K562 (cell line): ENCODE results near the gene RRBP1. TPM values are rescaled to one million over a fixed set of nuclear protein-coding genes. Genes with fewer than 3 reads are reported as not detected.

Experiments
- ATAC-seq: fragments of 200-7000 bp; cut with Tn5 transposase; 3 replicates; pipeline ENCODE4 v1.9.1; 2020; ENCODE audit warnings: moderate library complexity
- BruUV-seq: library from RNA; stranded (reverse); fragments of 400-500 nt; replicated peaks from 2 replicates; lab custom pipeline; 2021; lab: Mats Ljungman, UMichigan
- CTCF ChIA-PET: fragments of 300-600 bp; formaldehyde crosslinking; extraction: SDS; loops from one replicate; lab custom pipeline; 2021; ENCODE audit warnings: low intra/inter-chr PET ratio; lab: Yijun Ruan, JAX
- POLR2A ChIA-PET: fragments of 300-600, 350-650 bp; sonication (Branson Sonifier 250); formaldehyde crosslinking; extraction: SDS; loops from one replicate; lab custom pipeline; 2021; ENCODE audit warnings: antibody characterized with exemption, inconsistent platforms; lab: Yijun Ruan, JAX
- DNase-seq, 4 experiments: peaks; one replicate each; pipeline versions ENCODE4 v3.0.0 to v3.0.0-alpha.2; 2011 to 2018; ENCODE audit warnings: low spot score in 3 of 4, mixed read lengths in 3 of 4; ENCODE audit errors: extremely low read depth in 1 of 4
- FAIRE-seq: peaks from 2 replicates; lab custom pipeline; 2011; peaks lifted over from hg19 to GRCh38; lab: Jason Lieb, UNC
- H2AFZ ChIP-seq: 2 replicates; pipeline ENCODE4 v1.6.0; 2011; ENCODE audit warnings: low read depth, low read length, control low read depth, inconsistent platforms
- H3K27ac ChIP-seq: fragments of 200-600 bp; 3 replicates; pipeline ENCODE4 v1.8.0; 2011; ENCODE audit warnings: low read depth, mild to moderate bottlenecking, control low read depth, inconsistent platforms, low read length, moderate library complexity, mixed read lengths; ENCODE audit errors: extremely low read depth
- H3K27me3 ChIP-seq, 2 experiments: fragments of 300-600 bp in 1 of 2; 2 replicates in 1 of 2; 3 replicates in 1 of 2; pipeline versions ENCODE4 v1.6.0 to v1.8.0; 2011; ENCODE audit warnings: inconsistent platforms in 2 of 2, low read length in 2 of 2, mild to moderate bottlenecking in 1 of 2, mixed read lengths in 1 of 2, moderate library complexity in 1 of 2; ENCODE audit not compliant: control insufficient read depth in 2 of 2, insufficient read depth in 2 of 2
- H3K36me3 ChIP-seq: fragments of 300-600 bp; 3 replicates; pipeline ENCODE4 v1.8.0; 2011; ENCODE audit warnings: mild to moderate bottlenecking, low read length, inconsistent platforms; ENCODE audit not compliant: control insufficient read depth, insufficient read depth
- H3K4me1 ChIP-seq, 2 experiments: fragments of 200-600 bp in 1 of 2; replicated peaks in 1 of 2; 2 replicates in 1 of 2; 3 replicates in 1 of 2; pipeline versions ENCODE4 v1.5.1 to v1.8.0; 2011; ENCODE audit warnings: inconsistent platforms in 2 of 2, low read length in 2 of 2, mild to moderate bottlenecking in 1 of 2, mixed read lengths in 1 of 2, moderate library complexity in 1 of 2; ENCODE audit not compliant: control insufficient read depth in 2 of 2, insufficient read depth in 2 of 2
- H3K4me2 ChIP-seq: 2 replicates; pipeline ENCODE4 v1.6.1; 2011; ENCODE audit warnings: low read length, control low read depth, inconsistent platforms, mixed read lengths; ENCODE audit not compliant: insufficient read depth
- H3K4me3 ChIP-seq: fragments of 200-600 bp; sonication (generic), shearing (Covaris generic); 2 replicates; pipeline ENCODE4 v1.5.1; 2016; ENCODE audit warnings: control low read depth, inconsistent platforms
- H3K79me2 ChIP-seq: fragments of 200-600 bp; 3 replicates; pipeline ENCODE4 v1.8.0; 2011; ENCODE audit warnings: low read length, inconsistent platforms; ENCODE audit not compliant: control insufficient read depth, insufficient read depth
- H3K9ac ChIP-seq, 2 experiments: 2 replicates each; pipeline versions ENCODE4 v1.6.0 to v1.6.1; 2011; ENCODE audit warnings: low read depth in 2 of 2, low read length in 2 of 2, control low read depth in 1 of 2, inconsistent platforms in 1 of 2, mild to moderate bottlenecking in 1 of 2, mixed read lengths in 1 of 2; ENCODE audit not compliant: insufficient read depth in 1 of 2
- H3K9me1 ChIP-seq: one replicate; pipeline ENCODE4 v1.6.0; 2011; ENCODE audit warnings: inconsistent platforms, mild to moderate bottlenecking, low read length, moderate library complexity; ENCODE audit not compliant: control insufficient read depth, insufficient read depth
- H3K9me3 ChIP-seq: replicated peaks from 2 replicates; pipeline ENCODE4 v1.5.1; 2011; ENCODE audit warnings: low read depth, low read length, inconsistent platforms; ENCODE audit not compliant: control insufficient read depth, insufficient read depth
- H4K20me1 ChIP-seq: replicated peaks from 2 replicates; pipeline ENCODE4 v1.6.1; 2011; ENCODE audit warnings: low read length, inconsistent platforms, mixed read lengths; ENCODE audit not compliant: control insufficient read depth, insufficient read depth
- PHF20 ChIP-seq: fragments of 450-650 bp; IDR thresholded peaks from 2 replicates; pipeline ENCODE4 v1.6.1; 2018; ENCODE audit not compliant: partially characterized antibody
- RBM14 ChIP-seq: fragments of 200-400 bp; formaldehyde crosslinking; IDR thresholded peaks from 2 replicates; pipeline ENCODE4 v1.6.1; 2018; ENCODE audit warnings: low read depth, mild to moderate bottlenecking, low read length, moderate library complexity, borderline replicate concordance; ENCODE audit not compliant: insufficient read depth
- RBM39 ChIP-seq: fragments of 200-400 bp; formaldehyde crosslinking; optimal IDR thresholded peaks from 2 replicates; pipeline ENCODE3; 2018; ENCODE audit warnings: low read depth, low read length
- ZKSCAN3 ChIP-seq: fragments of 250-450 bp; sonication (Bioruptor Pico); IDR thresholded peaks from 2 replicates; pipeline ENCODE4 v1.4.0; 2020
- ZNF79 ChIP-seq: fragments of 250-450 bp; sonication (Bioruptor Pico); IDR thresholded peaks from 2 replicates; pipeline ENCODE4 v1.4.0; 2020; ENCODE audit warnings: low read depth, mild to moderate bottlenecking, moderate library complexity
- WGBS: fragments of 100-300 bp; shearing (Covaris generic); methylation state at CpG from one replicate; pipeline ENCODE4 v1.1.6; 2016; ENCODE audit warnings: low coverage, mixed read lengths; ENCODE audit not compliant: insufficient coverage; ENCODE audit errors: missing lambda C conversion rate; 5-methylcytosine and 5-hydroxymethylcytosine counted together
- in situ Hi-C: fragments of 300-500 bp; cut with MboI; formaldehyde crosslinking; loops from 4 replicates; pipeline ENCODE4 v1.15.0; 2018; ENCODE audit warnings: inconsistent platforms, mixed read lengths
- intact Hi-C: fragments of 100-400 bp; cut with micrococcal nuclease; formaldehyde crosslinking; loops from 2 replicates; pipeline ENCODE4 v1.14.2; 2022
- polyA plus RNA-seq, 8 experiments: library from polyadenylated mRNA; depleted of rRNA in 4 of 8; stranded (reverse) in 5 of 8; unstranded in 3 of 8; fragments of >200 nt; fragmentation: Nextera tagmentation in 2 of 8; fragmentation: Illumina TruSeq in 1 of 8; extraction: Ambion mirVana in 2 of 8; extraction: Trizol in 1 of 8; gene quantifications; 2 replicates each; pipeline versions ENCODE4 v1.2.1 to v1.2.3, GENCODE V29; 2011 to 2014; ENCODE audit warnings: inconsistent platforms in 1 of 8, missing spikeins in 1 of 8
- total RNA-seq, 7 experiments: library from RNA; depleted of rRNA in 6 of 7; stranded (reverse); fragments of >200 nt in 6 of 7; fragmentation: Illumina TruSeq in 2 of 7; extraction: Trizol in 2 of 7; gene quantifications; 2 replicates each; pipeline versions ENCODE4 v1.2.1 to v1.2.3, GENCODE V29; 2011 to 2021; ENCODE audit warnings: low replicate concordance in 1 of 7
- TF ChIP-seq, protein P1 (sequence below): sonication (generic); formaldehyde crosslinking; IDR thresholded peaks from 2 replicates; pipeline ENCODE4 v1.8.0; 2023; ENCODE audit warnings: missing genetic modification reagents, mild to moderate bottlenecking, borderline replicate concordance
- TF ChIP-seq, protein P2 (sequence below): IDR thresholded peaks from 3 replicates; pipeline ENCODE4 v1.6.1; 2011; ENCODE audit warnings: borderline replicate concordance, mild to moderate bottlenecking, moderate library complexity; ENCODE audit not compliant: insufficient read length; ENCODE audit errors: extremely low read depth

Gene RRBP1
- total and polyA plus RNA-seq, 9 of the 15 experiments (the other 6 are each of a cell fraction or from before 2014, with no cell fraction given) = 0.84 to 32.0 (median 17.6) TPM

DNA sequence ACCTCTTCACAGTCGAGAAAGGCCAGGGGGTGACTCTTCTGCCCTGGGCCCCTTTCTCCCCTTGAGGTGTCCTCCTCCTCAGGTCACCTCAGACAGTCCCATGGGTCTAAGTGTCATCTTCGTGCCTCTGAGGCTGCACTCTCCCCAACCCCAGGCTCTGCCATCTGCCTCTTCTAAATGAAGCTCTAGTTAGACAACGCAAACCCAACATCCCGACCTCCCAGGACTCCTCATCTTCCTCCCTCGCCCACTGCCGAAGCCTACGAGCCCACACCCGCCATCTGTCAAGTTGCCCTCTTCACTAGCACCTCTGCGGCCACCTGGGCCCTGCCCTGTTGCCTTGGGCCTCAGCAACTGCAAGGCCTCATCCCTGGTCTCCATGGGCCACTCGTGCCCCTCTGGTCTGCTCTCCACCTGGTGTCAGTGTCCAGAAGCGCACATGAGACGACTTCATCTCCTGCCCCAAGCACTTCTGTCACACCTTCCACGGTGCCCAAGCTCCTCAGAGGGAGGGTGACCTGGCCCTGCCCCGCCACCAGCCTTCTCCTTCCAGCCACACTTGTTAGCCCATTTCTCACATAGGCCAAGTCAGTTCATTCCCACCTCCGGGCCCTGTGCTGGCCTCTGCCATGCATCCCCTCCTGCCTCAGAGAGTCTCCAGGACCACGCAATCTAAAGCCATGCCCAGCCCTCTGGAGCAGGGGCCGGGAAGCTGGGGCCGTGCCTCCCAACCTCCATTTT is 53.8 kb downstream of the RRBP1 start:
- H3K4me1 ChIP-seq = no peaks in the 10 kb centered on the region
- TF ChIP-seq, protein P1, sequence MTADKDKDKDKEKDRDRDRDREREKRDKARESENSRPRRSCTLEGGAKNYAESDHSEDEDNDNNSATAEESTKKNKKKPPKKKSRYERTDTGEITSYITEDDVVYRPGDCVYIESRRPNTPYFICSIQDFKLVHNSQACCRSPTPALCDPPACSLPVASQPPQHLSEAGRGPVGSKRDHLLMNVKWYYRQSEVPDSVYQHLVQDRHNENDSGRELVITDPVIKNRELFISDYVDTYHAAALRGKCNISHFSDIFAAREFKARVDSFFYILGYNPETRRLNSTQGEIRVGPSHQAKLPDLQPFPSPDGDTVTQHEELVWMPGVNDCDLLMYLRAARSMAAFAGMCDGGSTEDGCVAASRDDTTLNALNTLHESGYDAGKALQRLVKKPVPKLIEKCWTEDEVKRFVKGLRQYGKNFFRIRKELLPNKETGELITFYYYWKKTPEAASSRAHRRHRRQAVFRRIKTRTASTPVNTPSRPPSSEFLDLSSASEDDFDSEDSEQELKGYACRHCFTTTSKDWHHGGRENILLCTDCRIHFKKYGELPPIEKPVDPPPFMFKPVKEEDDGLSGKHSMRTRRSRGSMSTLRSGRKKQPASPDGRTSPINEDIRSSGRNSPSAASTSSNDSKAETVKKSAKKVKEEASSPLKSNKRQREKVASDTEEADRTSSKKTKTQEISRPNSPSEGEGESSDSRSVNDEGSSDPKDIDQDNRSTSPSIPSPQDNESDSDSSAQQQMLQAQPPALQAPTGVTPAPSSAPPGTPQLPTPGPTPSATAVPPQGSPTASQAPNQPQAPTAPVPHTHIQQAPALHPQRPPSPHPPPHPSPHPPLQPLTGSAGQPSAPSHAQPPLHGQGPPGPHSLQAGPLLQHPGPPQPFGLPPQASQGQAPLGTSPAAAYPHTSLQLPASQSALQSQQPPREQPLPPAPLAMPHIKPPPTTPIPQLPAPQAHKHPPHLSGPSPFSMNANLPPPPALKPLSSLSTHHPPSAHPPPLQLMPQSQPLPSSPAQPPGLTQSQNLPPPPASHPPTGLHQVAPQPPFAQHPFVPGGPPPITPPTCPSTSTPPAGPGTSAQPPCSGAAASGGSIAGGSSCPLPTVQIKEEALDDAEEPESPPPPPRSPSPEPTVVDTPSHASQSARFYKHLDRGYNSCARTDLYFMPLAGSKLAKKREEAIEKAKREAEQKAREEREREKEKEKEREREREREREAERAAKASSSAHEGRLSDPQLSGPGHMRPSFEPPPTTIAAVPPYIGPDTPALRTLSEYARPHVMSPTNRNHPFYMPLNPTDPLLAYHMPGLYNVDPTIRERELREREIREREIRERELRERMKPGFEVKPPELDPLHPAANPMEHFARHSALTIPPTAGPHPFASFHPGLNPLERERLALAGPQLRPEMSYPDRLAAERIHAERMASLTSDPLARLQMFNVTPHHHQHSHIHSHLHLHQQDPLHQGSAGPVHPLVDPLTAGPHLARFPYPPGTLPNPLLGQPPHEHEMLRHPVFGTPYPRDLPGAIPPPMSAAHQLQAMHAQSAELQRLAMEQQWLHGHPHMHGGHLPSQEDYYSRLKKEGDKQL = no peak
- TF ChIP-seq PHF20 = no peak
- TF ChIP-seq ZKSCAN3 = no peak
- TF ChIP-seq ZNF79 (CRISPR knock-in tag) = no peak
- TF ChIP-seq RBM39 = no peak
- TF ChIP-seq, protein P2, sequence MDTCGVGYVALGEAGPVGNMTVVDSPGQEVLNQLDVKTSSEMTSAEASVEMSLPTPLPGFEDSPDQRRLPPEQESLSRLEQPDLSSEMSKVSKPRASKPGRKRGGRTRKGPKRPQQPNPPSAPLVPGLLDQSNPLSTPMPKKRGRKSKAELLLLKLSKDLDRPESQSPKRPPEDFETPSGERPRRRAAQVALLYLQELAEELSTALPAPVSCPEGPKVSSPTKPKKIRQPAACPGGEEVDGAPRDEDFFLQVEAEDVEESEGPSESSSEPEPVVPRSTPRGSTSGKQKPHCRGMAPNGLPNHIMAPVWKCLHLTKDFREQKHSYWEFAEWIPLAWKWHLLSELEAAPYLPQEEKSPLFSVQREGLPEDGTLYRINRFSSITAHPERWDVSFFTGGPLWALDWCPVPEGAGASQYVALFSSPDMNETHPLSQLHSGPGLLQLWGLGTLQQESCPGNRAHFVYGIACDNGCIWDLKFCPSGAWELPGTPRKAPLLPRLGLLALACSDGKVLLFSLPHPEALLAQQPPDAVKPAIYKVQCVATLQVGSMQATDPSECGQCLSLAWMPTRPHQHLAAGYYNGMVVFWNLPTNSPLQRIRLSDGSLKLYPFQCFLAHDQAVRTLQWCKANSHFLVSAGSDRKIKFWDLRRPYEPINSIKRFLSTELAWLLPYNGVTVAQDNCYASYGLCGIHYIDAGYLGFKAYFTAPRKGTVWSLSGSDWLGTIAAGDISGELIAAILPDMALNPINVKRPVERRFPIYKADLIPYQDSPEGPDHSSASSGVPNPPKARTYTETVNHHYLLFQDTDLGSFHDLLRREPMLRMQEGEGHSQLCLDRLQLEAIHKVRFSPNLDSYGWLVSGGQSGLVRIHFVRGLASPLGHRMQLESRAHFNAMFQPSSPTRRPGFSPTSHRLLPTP = no peak
- TF ChIP-seq RBM14 = no peak
- H3K27ac ChIP-seq = no peak overlapping the region
- peaks cover 16% of the 10 kb centered on the region; the same call in 2 of the 3 replicates for H3K36me3 ChIP-seq
- H3K27me3 ChIP-seq = no peaks in the 10 kb centered on the region
- no peak; the same call in 2 of the 3 replicates for ATAC-seq
- H3K9ac ChIP-seq = no peak overlapping the region; a peak in 1 of 4 replicates
- H3K9me3 ChIP-seq = no peaks in the 10 kb centered on the region
- no peak overlapping the region for H3K4me2 ChIP-seq
- H3K9me1 ChIP-seq = no peaks in the 10 kb centered on the region
- DNase-seq = no peak
- CTCF ChIA-PET = no interaction called here
- WGBS = 92% methylated on average over 10 of the region's 18 CpGs
- intact Hi-C loops (no loop called here), in situ Hi-C loops (no loop called here)
- POLR2A ChIA-PET = interaction anchor here (0.6 kb wide), 1 partner anchor 12 kb away, joined by 3 read pairs; no protein-coding TSS in a partner anchor
- H2AFZ ChIP-seq = no peak overlapping the region
- BruUV-seq = no TSS peak
- FAIRE-seq = no peak
- H4K20me1 ChIP-seq = no peaks in the 10 kb centered on the region
- no peaks in the 10 kb centered on the region for H3K79me2 ChIP-seq
- H3K4me3 ChIP-seq = no peak overlapping the region
